Neural progenitor cell (in vitro differentiated cells): ENCODE measurements around the gene ASTN2.

Source experiments
- EZH2 ChIP-seq: fragments of 200-600 bp; sonication (generic); IDR thresholded peaks from 2 replicates; pipeline ENCODE4 v1.6.1; 2017; ENCODE audit warnings: antibody characterized with exemption, mild to moderate bottlenecking, moderate library complexity
- EZH2phosphoT487 ChIP-seq: fragments of 200-600 bp; sonication (generic); IDR thresholded peaks from 2 replicates; pipeline ENCODE4 v1.6.1; 2017; ENCODE audit warnings: antibody characterized with exemption
- TF ChIP-seq, protein P1 (sequence below): fragments of 200-600 bp; sonication (generic); IDR thresholded peaks from 2 replicates; pipeline ENCODE4 v1.5.1; 2017; ENCODE audit warnings: antibody characterized with exemption, mild to moderate bottlenecking

DNA sequence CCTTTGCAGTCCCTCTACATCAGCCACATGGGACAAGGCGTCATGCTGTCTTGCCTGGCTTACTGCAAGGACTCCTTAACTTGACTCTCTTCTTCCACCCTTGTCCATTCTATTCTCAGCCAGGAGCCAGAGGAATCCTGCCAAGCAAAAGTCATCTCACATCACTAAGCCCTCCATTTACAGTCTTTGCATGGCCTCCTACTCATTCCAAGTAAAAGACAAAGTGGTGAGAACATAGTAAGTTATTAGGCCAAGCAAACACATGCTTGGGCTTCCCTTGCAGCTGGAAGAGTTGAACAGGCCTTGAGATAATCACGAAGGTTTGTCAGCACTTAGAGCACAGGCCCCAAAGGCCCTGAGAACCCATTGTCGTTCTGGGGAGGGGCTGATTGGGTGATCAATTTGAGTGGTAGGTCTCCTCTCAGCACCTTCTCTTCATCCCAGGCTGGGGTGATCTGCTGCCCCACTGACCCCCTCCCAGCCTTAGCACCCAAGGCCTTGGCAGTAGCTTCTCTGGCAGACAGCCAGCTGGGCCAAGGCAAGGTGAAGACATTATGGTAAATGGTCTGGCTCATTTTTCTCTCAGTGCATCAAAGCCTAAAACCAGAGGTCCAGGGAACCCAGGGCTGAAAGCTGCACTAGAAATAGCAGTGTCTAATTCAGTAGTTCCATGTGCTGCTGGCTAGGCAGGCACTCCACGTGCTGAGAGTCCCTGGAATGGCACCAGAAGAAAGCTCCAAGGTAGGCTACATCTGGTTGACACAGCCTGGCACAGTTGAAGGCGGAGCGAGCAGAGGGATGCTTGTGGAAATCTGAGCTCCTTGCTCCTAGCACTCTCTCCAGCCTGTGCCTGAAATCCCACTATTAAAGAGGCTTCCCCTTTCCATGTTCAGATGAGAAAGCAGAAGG is 121.4 kb downstream of the ASTN2 start:
- TF ChIP-seq, protein P1, sequence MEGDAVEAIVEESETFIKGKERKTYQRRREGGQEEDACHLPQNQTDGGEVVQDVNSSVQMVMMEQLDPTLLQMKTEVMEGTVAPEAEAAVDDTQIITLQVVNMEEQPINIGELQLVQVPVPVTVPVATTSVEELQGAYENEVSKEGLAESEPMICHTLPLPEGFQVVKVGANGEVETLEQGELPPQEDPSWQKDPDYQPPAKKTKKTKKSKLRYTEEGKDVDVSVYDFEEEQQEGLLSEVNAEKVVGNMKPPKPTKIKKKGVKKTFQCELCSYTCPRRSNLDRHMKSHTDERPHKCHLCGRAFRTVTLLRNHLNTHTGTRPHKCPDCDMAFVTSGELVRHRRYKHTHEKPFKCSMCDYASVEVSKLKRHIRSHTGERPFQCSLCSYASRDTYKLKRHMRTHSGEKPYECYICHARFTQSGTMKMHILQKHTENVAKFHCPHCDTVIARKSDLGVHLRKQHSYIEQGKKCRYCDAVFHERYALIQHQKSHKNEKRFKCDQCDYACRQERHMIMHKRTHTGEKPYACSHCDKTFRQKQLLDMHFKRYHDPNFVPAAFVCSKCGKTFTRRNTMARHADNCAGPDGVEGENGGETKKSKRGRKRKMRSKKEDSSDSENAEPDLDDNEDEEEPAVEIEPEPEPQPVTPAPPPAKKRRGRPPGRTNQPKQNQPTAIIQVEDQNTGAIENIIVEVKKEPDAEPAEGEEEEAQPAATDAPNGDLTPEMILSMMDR: no peak
- TF ChIP-seq EZH2 (no peak), EZH2phosphoT487 (no peak)
